ENCODE data around the gene TBC1D8.

TBC1D8 gene

DNA sequence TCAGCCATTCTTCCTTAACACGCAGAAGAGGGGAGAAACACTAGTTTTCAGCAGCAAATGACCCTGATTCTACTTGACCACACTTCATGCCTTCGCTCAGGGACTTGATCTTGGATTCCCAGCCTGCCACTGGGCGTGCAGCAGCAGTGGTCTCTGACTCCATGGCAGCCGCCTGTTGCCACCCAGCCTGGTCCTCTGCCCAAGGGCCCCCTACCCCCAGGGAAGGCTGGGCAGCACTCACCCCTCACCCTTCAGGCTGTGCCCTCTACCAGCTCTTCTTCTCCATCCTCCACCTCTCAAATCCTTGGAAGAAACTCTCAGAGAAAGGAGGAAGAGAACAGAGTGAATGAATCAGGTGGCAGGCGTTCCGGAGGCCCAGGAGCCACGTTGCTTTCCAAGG is 181.2 kb downstream of the TBC1D8 start:
- H3K4me3 ChIP-seq (ENCODE audit: low read length) = no peak overlapping the region
- no peak for DNase-seq (ENCODE audit: low read depth)
- TF ChIP-seq, protein P1, sequence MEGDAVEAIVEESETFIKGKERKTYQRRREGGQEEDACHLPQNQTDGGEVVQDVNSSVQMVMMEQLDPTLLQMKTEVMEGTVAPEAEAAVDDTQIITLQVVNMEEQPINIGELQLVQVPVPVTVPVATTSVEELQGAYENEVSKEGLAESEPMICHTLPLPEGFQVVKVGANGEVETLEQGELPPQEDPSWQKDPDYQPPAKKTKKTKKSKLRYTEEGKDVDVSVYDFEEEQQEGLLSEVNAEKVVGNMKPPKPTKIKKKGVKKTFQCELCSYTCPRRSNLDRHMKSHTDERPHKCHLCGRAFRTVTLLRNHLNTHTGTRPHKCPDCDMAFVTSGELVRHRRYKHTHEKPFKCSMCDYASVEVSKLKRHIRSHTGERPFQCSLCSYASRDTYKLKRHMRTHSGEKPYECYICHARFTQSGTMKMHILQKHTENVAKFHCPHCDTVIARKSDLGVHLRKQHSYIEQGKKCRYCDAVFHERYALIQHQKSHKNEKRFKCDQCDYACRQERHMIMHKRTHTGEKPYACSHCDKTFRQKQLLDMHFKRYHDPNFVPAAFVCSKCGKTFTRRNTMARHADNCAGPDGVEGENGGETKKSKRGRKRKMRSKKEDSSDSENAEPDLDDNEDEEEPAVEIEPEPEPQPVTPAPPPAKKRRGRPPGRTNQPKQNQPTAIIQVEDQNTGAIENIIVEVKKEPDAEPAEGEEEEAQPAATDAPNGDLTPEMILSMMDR (IDR thresholded peaks at IDR 0.05; ENCODE audit: insufficient read depth, low read depth, low read length, missing control alignments) = no peak

GRCh38 chr2:100968146-100969145 is 182.7 kb downstream of the TBC1D8 start:
- TF ChIP-seq, protein P1 (IDR thresholded peaks at IDR 0.05; ENCODE audit: insufficient read depth, low read depth, low read length, missing control alignments) = no peak

DNA sequence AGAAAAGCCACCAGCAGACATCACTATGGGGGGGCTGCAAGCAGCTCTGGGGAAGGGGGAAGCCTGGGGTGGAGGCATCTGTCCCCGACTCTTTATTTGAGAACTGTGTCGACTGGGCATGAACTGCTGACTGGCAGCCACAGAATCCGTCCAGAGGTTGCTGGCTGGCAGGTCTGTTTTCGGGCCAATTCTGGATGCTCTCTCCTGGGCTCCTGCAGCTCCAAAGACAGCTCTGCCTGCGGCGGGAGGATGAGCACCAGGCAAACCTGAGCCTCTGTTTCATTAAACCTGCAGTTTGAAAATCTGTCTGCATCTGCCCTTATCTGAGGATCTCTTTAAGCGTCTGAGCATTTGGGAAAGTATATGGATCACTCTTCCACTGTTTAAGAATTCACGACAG is 183.5 kb downstream of the TBC1D8 start:
- TF ChIP-seq, protein P1 (IDR thresholded peaks at IDR 0.05; ENCODE audit: insufficient read depth, low read depth, low read length, missing control alignments) = no peak
- no peak overlapping the region for H3K4me3 ChIP-seq (ENCODE audit: low read length)
- DNase-seq (ENCODE audit: low read depth) = no peak

More at GRCh38 chr2:100968146-100969145, 182.7 kb downstream of the TBC1D8 start:
- DNase-seq (ENCODE audit: low read depth) = no peak
- no peak overlapping the region for H3K4me3 ChIP-seq (ENCODE audit: low read length)

- DNase-seq (ENCODE audit: low read depth) = no peak
- TF ChIP-seq, protein P1 (IDR thresholded peaks at IDR 0.05; ENCODE audit: insufficient read depth, low read depth, low read length, missing control alignments) = no peak
- no peak overlapping the region for H3K4me3 ChIP-seq (ENCODE audit: low read length)
Measured at GRCh38 chr2:100965596-100965995, 185.6 kb downstream of the TBC1D8 start.

DNA sequence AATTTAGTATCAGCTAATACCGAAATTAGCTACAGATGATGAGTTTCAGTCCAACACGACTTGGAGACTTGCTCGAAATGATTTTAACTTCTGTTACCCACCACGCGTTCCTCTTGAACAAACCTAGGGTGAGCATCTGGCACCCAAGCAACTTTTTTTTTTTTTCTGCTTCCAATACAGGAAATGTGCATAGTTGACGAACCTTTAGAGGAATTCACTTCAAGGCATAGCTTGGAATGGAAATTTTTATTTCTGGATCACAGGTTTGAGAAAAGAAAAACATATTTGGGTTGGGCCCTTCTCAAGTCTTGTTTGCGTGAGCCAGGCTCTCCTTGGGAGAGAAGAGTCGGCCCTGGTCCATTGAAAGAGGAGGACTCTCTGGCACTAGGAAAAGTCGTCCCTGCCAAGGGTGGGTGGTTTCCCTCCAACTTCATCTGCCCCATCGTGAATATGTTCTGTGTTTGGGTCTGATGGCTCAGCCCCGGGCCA is 186.5 kb downstream of the TBC1D8 start:
- TF ChIP-seq, protein P1 (IDR thresholded peaks at IDR 0.05; ENCODE audit: insufficient read depth, low read depth, low read length, missing control alignments) = no peak
- no peak for DNase-seq (ENCODE audit: low read depth)
- H3K4me3 ChIP-seq (ENCODE audit: low read length) = no peak overlapping the region

DNA sequence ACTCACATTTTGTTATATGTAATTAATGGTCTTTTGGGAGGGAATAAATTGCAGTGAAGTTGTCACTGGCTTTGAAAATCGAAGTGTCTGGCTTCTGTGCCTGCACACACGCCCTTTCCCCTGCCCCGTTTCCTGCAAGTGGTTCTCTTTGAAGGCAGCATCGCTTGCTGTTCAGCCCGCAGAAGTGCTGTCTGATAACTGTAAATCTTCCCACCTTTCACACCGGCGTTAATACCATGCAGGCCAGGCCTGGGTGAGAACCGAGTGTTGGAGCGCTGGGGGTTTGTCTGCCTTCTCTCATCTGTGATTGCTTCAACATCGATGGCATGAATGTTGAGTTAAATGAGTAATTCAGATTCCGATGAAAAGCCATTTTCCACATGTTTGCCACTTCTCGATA is 187.0 kb downstream of the TBC1D8 start:
- TF ChIP-seq, protein P1 (IDR thresholded peaks at IDR 0.05; ENCODE audit: insufficient read depth, low read depth, low read length, missing control alignments) = no peak
- DNase-seq (ENCODE audit: low read depth) = no peak
- no peak overlapping the region for H3K4me3 ChIP-seq (ENCODE audit: low read length)

Measured in epithelial cell of esophagus (primary cell).